ENCODE measurements around the gene SCG5.

Gene SCG5

DNA sequence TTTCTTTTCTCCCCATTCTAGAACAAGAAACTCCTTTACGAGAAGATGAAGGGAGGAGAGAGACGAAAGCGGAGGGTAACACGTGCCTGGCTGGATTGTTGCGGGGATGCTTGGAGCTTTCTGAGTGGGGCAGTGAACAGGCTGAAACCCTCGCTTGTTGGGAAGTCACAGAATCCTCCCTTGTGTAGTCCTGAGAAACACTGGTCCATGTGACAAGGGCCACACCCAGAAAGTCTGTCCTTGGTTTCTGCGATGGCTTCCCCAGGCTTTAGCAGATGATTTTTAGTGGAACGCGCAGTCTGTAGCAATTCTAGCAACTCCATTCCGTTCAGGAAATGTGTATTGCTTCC is 50.2 kb downstream of the SCG5 start:
- DNase-seq (ENCODE audit: low read depth), result no peak

DNA sequence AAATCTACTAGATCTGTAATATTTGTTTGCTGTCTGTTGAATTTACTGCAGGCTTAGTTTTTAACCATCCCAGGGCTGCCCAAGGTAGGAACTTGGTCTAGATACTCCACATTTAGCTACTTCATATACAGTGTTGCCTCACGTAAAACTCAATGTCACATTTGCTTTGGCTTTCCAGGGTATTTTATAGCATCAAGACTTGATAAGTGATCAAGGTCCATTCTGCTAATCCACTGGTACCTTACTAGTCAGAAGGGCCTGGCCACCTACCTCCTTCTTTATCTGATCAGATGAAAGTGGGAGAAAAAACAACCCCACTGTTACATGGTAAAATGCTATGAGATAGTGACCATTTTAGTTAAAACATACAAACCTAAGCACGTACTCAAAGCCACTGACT is 50.8 kb downstream of the SCG5 start:
- no peak for DNase-seq (ENCODE audit: low read depth)

DNA sequence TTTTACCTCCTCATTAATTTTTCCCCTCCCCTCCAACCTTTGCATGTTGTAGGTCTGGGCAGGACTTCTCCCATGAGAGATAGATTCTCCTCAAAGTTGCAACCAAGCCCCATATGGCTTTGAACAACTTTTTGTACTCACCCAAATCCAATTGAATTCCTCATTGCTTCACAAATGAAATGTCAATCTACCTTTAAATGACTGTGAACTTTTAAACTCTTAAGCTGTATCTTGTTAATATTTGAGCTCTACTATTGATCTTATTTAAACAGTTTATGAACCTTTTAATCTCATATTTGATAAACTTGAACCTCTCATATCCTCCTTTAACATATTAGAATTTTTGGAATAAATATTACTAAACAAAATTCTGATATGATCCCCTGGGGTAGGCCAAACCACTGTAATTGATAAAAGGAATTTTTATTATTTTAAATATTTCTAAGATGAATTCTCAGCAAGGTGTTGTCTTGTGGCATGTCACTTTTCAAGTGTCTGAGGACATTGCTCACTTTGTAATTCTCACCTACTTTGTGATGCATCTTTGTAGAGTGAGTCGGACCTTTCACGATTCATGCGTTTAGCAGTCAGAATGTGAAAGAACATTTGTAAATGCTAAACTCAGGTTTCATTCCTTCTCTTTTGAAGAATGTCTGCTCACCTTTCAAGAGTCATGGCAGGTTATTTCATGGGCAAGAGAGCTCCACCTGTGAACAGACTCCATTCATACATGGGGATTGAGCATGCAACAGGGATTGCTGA is 52.9 kb downstream of the SCG5 start:
- DNase-seq (ENCODE audit: low read depth), result no peak

DNA sequence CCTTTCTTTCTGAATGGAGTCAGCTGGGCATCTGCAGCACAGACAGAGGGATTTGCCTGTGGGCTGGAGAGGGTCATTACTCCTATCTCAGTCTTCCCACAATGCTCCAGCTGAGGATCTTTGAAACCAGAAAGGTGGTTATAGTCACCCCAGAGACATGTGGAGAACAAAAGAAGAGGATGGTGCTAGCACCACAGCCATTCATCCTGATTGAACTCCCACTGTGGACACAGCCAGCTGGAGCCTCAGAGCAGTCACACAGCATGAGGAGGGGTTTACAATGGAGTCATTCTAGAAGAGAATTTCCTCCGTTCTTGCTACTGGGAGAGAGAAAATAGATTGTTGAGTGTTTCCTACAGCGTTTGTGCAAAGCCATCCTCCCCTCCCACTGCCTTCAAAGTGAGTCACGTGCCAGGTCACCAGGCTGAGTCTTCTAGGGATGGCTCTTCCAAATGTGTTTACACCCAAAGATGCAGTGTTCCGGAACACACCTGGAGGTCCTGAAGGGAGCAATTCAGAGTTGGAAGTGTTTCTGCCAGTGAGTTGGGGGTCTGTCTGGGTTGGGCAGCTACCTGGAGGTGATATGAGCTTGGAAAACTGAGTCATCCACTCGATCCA is 57.4 kb downstream of the SCG5 start:
- no peak for DNase-seq (ENCODE audit: low read depth)

DNA sequence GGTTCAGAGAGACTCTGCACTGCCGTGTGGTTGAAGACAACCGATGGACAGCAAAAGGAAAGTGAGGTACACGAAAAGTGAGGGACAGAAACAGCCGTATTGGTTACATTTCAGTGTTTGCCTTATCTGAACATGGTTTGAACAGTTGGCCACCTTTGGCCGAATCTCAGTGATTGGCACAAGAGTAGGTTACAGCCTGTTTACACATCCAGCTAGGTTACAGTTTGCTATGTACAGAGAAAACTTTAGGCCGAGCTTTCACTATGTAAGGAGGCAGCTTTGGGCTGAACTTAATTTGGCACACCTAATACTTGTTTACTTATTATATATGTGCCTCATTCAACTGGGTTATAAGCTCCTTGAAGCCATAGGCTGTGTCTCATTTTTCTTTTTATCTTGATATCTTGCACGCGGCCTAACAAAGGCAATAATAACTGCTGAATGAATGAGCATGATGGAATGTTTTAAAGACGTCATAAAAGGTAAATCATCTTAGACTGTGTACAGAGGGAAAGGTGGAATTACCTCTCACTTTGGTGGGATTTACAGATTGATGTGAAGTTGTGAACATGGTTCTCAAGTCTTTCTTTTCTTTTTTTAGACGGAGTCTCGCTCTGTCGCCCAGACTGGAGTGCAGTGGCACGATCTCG is 59.1 kb downstream of the SCG5 start:
- DNase-seq (ENCODE audit: low read depth), result no peak

DNA sequence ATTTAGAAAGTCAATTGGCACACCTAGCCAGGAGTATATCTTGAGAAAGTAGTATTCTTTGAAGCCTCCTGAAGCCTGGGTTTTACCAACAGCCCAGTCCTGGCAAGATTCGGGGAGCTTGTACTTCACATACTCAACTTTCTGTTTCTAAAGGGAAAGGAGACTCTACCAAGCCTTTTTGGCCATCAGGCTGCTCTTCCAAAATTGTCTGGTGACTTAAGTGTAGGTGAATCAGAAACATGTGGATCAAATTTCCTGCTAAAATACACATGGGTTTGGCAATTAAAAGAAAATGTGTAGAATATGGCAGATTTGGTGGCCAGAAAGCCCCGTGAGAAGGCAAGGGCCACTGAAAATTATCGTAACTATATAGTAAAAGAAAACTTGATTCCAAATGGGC is 60.4 kb downstream of the SCG5 start:
- DNase-seq (ENCODE audit: low read depth), result no peak

DNA sequence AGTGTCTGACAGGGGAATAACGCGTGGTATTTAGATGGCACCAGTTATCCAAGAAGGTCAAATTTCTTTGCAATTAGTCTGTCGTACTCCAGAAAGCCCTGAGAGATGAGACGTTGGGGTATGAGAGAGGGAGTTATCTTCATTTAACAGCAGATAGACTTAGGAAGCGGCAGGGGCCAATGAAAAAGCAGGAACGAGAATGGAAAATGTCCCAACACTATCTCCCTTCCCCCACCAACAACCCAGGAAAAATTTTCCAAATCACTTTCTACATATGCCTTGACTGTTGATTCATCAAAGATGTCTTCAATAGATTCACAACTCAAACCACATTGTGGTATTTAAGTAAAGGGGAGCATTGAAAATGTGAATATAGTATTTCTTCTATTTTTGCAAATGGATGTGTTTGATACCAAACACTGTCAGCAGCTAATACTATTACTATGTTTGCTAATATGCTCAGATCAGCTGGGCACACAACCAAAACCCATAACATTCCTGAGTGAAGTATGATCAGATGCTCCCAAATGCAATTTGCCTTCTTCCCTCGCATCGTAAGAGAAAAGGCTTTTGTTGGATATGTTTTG is 63.0 kb downstream of the SCG5 start:
- DNase-seq (ENCODE audit: low read depth), result no peak

DNA sequence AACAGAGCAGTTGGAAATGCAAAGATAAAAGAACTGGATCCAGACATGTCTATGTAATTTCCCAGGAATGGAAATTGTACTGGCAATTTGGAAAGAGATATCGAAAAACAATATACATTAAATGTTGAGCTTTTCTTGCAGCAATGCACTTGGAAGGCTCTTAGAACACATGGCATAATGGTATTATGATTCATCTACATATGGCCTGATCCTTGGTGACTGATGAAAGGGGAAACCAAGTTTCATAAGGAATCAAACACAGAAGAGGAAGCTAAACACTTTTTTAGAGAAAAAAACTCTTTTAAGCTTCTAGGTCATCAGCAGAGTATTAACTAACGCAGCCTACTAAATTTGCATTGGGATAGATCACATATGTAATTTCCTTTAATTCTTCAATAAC is 63.9 kb downstream of the SCG5 start:
- DNase-seq (ENCODE audit: low read depth), result no peak

DNA sequence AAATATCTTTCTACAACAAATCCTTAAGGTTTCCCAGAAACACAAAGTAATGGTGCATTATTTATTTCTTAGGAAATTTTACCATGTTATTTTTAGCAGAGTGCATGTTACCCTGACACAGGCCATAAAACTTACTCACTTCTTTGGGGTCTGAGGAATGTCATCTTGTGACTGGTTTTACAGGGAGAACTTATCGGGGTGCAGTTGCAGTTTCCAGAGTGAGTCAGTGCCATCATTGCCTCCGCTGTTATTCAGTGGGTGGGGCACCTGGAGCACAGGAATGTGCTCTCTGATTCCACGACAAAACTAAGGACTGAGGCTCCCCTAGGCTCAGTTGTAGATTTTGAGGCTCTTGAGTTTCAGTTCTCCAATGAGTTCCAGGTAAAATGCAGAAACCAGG is 65.2 kb downstream of the SCG5 start:
- DNase-seq (ENCODE audit: low read depth), result no peak

DNA sequence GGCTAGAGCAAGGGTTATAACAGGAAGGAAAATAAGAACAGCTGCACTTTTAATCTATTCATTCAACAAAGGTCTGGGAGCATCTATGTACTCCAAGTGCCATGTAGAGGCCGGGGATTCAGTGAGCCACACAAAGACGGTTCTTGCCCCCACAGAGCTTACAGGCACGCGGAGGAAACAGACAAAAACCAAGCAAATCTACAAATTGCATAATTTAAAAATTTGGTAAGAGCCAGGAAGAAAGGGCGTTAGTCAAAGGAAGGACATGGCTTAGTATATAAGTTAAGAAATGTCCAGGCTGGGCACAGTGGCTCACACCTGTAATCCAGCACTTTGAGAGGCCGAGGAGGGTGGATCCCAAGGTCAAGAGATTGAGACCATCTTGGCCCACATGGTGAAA is 65.9 kb downstream of the SCG5 start:
- no peak for DNase-seq (ENCODE audit: low read depth)

DNA sequence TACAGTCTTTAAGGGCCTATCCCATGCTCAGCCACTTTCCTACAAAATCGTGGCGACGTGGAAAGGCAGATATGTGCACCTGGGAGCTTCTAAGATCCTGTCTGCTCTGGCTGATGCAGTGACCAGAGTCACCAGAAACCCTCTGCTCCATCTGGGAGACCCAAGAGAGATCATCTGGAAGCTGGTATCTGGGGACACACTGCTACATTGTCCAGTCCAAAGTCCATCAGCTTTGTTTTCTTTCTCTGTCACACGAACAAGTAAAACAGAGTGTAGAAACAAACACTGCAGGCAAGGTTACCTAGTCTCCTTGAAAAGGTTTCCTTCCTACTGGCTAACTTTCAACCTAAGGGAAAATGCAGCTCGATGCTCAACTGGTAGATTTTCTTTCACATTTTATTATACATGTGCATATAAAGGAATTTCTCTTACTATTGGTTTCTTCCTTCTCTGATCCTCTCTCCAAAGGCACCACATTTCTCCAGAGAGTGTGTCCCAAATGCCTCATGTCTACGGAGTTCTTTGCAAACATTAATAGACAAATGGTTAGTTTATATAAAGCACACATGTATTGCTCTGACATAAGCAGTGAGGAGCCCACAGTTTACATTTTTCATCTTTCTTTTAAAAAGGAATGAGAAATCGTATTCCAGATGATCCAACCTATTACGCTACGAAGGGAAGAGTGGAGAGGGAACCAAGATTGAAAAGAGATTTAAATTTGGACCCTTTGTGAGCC is 68.0 kb downstream of the SCG5 start:
- DNase-seq (ENCODE audit: low read depth), result no peak

DNA sequence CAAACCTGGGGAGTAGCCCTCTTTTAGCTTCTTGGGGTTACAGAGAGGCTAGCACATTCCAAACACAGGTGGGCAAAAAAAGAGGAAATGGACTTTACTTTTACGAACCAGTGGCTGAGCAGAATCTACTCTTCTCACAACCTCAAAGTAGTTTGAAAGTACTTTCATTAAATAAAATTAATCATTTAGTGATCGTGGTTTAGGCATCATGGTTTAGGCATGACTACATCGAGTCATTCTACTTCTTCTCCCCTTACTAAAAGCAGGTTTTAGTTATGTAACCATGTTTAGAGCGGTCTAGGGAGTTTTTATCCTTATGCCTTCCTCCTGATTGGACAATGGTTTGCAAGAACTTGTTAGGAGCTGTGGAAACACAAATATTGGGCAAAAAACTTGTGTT is 73.8 kb downstream of the SCG5 start:
- no peak for DNase-seq (ENCODE audit: low read depth)

DNA sequence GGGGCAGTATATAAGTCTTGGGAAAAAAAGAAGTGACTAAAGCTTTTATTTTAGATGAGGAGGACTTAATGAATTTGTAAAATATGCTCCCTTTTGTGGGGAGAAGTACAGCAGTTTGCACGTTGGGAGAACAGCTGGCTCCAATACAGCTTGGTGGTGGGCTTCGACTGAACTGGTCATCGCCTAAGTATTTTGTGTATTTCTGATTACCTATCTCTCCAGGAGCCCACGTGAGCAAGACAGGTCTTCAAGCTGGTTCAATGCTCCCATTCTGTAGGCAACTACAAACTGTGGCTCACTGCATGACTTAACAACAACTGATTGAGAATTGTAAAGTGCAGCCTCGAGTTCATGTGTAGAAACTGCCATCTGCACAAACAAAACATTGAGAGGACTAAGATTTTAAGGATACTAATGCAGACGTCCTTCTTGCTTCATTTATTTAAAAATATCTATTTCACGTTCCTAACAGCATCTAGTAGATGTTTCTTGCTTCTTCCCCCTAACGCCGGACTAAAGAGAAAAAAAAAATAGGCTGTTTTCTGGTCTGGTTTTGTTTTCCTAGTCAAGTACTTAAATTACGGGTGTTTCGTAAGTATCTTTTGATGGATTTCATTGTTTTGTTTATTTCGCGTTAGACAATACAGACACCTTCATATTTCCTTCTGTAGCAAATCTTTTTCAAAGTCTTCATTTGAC is 74.9 kb downstream of the SCG5 start:
- DNase-seq (ENCODE audit: low read depth), result no peak

DNA sequence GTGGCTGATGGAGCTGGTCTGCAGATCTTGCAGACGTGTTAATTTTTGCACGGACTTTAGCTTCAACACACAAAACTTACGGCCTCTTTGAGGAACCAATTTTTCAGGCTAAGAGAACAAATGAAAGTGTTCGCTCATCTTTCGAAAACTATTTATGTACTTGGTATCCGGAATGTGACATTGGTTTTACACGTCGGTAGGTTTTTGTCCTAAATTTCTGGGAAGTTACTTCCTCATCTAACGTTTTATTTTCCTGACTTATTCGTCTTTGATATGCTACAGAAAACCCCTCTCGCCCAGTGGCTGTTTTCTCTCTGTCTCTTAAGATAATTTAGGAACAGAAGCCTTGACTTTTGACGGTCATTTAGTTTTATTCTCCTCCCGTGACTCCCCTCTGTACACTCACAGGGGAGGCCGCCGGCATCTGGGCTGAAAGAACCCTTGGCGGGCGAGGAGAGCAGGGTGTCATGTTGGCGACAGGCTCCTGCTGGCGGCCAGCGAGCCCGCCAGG is 75.5 kb downstream of the SCG5 start:
- no peak for DNase-seq (ENCODE audit: low read depth)

DNA sequence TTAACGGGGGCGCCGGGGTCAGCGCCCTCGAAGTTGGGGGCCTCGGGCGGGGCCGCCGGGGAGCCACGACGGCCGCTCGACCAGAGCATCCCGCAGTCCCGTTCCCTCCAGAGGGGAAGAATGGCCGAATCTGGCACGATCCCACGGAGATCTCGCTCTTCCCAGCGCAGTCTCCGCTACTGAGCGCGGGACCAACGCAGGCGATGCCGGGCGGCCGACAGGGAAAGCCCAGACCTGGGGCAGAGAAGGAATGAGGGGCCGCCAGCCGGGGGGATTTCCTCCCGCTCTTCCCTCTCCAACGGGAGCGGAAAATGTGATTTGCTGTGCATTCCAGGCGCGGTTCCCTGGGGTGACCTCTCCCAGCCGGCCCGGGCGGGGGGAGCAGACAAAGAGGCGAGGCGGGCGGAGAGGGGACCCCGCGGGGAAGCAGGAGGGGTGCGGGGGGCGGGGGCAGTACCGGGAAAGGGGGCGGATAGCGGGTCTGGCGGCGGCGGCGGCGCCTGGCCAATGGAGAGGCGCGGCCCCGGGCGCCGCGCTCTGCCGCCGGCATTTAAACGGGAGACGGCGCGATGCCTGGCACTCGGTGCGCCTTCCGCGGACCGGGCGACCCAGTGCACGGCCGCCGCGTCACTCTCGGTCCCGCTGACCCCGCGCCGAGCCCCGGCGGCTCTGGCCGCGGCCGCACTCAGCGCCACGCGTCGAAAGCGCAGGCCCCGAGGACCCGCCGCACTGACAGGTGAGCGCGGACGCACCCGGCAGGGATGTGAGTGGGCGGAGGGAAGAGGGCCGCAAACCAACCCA is 76.1 kb downstream of the SCG5 start, which contains the start of gene GREM1:
TSS of gene GREM1 (plus strand) at position 579 of the 801 bp plus-strand sequence. CDS start 12,687 bp downstream, outside the sequence.
- DNase-seq (ENCODE audit: low read depth), result no peak

DNA sequence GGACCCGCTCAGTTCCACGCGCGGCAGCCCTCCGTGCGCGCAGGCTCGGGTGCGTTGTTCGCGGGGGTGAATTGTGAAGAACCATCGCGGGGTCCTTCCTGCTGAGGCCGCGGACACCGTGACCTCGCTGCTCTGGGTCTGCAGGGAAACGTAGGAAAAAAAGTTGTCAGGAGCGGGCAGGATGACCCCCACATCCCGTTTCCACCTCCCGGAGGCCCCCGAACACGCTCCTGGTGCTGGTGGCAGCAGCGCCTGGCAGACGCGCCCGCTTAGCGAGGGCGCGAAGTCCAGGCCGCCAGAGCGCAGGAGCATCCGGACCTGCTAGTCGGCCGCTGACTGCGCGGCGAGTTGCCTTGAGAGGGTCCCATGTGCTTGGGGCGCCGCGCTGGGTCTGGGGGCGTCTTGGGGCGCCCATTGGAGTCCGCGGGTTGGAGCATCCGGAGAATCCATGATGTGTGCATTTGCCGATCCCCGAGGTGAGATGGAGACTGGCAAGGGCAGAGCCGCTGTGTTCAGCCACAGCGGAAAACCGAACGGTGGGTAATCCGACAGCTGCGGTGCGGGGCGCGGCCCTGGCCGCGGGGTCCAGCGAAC is 76.8 kb downstream of the SCG5 start:
- DNase-seq (ENCODE audit: low read depth), result no peak

DNA sequence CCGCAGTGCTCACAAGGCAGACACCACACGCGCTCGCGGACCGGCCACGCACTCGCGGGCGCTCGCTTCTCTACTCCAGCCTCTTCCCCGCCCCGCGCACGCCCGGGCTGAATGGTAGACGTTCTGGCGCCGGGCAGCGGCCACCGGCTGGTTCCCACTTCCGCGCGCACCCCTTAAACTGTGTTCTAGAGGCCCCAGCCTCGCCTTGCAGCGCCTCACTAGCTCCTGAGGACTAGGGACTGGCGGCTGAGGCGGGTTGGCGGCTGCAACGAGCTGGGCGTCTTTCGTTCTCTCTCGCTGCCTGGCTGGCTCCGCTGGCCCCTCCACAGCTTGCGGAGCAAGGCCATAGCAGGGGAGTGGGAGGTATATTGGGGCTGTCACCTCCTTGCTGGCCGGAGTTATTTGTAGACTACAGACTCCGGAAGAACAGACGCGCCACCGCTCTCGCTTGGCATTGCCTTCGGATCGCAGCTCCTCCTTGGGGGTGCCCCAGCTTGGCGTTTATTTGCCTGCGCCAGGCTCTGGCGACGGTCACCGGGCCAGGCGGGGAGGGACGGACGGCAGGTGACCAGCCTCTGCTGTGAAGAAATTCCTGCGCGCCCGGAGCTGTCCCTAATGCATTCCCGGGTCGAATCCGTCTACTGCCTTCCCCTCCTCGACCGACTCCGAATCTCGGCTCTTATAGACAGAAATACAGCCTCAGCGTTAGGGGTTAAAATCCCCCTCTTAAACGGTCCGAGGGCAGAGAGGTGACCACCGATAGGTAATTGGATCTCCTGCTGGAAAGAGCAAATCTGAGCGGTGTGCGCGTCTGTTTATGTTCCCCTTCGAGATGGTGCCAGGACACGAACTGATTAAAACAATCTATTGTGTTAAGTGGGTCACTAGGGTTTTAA is 77.6 kb downstream of the SCG5 start:
- no peak for DNase-seq (ENCODE audit: low read depth)

DNA sequence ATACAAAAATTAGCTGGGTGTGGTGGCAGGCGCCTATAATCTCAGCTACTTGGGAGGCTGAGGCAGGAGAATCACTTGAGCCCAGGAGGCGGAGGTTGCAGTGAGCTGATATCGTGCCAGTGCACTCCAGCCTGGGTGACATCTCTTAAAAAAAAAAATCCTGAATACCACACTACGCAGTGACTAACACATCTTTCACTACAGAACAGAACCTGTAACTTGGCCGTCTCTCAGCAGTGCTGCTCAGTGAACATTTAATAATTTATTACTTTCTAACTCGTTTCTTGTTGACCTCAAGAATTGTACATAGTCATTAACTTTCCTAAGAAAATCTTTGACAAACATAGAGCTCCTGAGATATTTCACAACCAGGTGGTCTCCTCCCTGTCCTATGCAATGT is 80.1 kb downstream of the SCG5 start:
- DNase-seq (ENCODE audit: low read depth), result no peak

DNA sequence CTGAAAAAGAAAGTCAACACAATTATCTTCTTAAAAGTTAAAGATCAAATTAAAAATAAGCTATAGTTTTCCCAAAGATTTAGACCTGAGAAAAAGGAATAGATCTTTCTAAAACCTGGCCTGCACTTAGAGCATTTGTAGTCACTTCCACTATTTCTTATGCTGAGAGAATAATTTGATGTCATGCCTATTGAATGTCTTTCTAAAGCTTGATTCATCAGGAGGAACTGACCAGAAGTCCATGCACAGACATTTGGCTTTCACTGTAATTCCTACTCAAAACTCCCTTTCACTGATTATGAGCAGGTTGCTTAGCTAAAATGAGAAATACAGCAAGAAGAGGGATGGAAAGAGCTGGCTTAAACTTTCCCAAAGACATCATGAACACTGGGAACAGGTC is 80.6 kb downstream of the SCG5 start:
- DNase-seq (ENCODE audit: low read depth), result no peak

Measured in activated gamma-delta T cell treated with anti-CD3 and anti-CD28 coated beads, Interleukin-2, amount 50 U/mL, for 16 hours (primary cell).